Mesendoderm (in vitro differentiated cells): ENCODE results near the gene PLB1.

Experiments
- DNase-seq: peaks from one replicate; pipeline ENCODE4 v3.0.0; 2013
- H2AK5ac ChIP-seq: 2 replicates; pipeline ENCODE4 v1.6.1; 2013; ENCODE audit warnings: low read length, inconsistent platforms
- H2BK120ac ChIP-seq: 2 replicates; pipeline ENCODE4 v1.6.1; 2013; ENCODE audit warnings: low read depth, mild to moderate bottlenecking, low read length, moderate library complexity, mixed read lengths
- H2BK15ac ChIP-seq: replicated peaks from 2 replicates; pipeline ENCODE4 v1.6.1; 2013; ENCODE audit warnings: low read depth, mild to moderate bottlenecking, moderate library complexity
- H2BK5ac ChIP-seq: 2 replicates; pipeline ENCODE4 v1.6.1; 2013; ENCODE audit warnings: low read length, inconsistent platforms
- H3K18ac ChIP-seq: 2 replicates; pipeline ENCODE4 v1.6.1; 2013; ENCODE audit warnings: mild to moderate bottlenecking, low read length, mixed read lengths
- H3K23ac ChIP-seq: one replicate; pipeline ENCODE4 v1.6.1; 2013; ENCODE audit warnings: low read length
- H3K27ac ChIP-seq: 2 replicates; pipeline ENCODE4 v1.5.1; 2013; ENCODE audit warnings: low read depth, mild to moderate bottlenecking, inconsistent platforms, low read length, moderate library complexity
- H3K27me3 ChIP-seq: 2 replicates; pipeline ENCODE4 v1.6.1; 2013; ENCODE audit warnings: low read length, control low read depth, mild to moderate bottlenecking, inconsistent platforms; ENCODE audit not compliant: insufficient read depth, poor library complexity
- H3K36me3 ChIP-seq: 2 replicates; pipeline ENCODE4 v1.6.1; 2013; ENCODE audit warnings: low read length, inconsistent platforms; ENCODE audit not compliant: control insufficient read depth, insufficient read depth
- H3K4ac ChIP-seq: one replicate; pipeline ENCODE4 v1.6.1; 2013; ENCODE audit warnings: low read depth, mild to moderate bottlenecking, low read length, moderate library complexity
- H3K4me1 ChIP-seq: 2 replicates; pipeline ENCODE4 v1.6.1; 2013; ENCODE audit warnings: low read depth, low read length, inconsistent platforms; ENCODE audit not compliant: control insufficient read depth
- H3K4me2 ChIP-seq: 2 replicates; pipeline ENCODE4 v1.6.1; 2013; ENCODE audit warnings: low read length
- H3K4me3 ChIP-seq: 2 replicates; pipeline ENCODE4 v1.5.1; 2013; ENCODE audit warnings: mild to moderate bottlenecking, low read length
- H3K56ac ChIP-seq: one replicate; pipeline ENCODE4 v1.6.1; 2013; ENCODE audit warnings: low read length
- H3K79me1 ChIP-seq: 2 replicates; pipeline ENCODE4 v1.6.1; 2013; ENCODE audit warnings: low read length, inconsistent platforms
- H3K79me2 ChIP-seq: 2 replicates; pipeline ENCODE4 v1.6.1; 2013; ENCODE audit warnings: mild to moderate bottlenecking, low read length; ENCODE audit not compliant: control insufficient read depth, insufficient read depth
- H3K9ac ChIP-seq: 2 replicates; pipeline ENCODE4 v1.6.1; 2013; ENCODE audit warnings: low read length, inconsistent platforms
- H4K5ac ChIP-seq: one replicate; pipeline ENCODE4 v1.6.1; 2013; ENCODE audit warnings: low read length
- H4K8ac ChIP-seq: one replicate; pipeline ENCODE4 v1.6.1; 2013; ENCODE audit warnings: low read depth, mild to moderate bottlenecking, control low read depth, low read length, moderate library complexity
- WGBS: extraction: QIAGEN DNeasy Blood & Tissue Kit; methylation state at CpG from one replicate; pipeline ENCODE4 v1.1.7; 2013; ENCODE audit warnings: low lambda C conversion rate, missing lambda C conversion rate; ENCODE audit not compliant: insufficient coverage; ENCODE audit errors: extremely low coverage; 5-methylcytosine and 5-hydroxymethylcytosine counted together

PLB1 gene

GRCh38 chr2:28604284-28604843 is 108.5 kb downstream of the PLB1 start:
- H3K4me3 ChIP-seq: no peak overlapping the region
- no peak overlapping the region for H4K5ac ChIP-seq
- H2BK15ac ChIP-seq: no peak overlapping the region
- no peak overlapping the region for H2AK5ac ChIP-seq
- H2BK5ac ChIP-seq: no peak overlapping the region
- H3K4me2 ChIP-seq: no peak overlapping the region
- H3K23ac ChIP-seq: no peak overlapping the region
- H3K4me1 ChIP-seq: no peaks in the 10 kb centered on the region
- H2BK120ac ChIP-seq: no peak overlapping the region
- H3K79me1 ChIP-seq: no peaks in the 10 kb centered on the region
- DNase-seq: no peak
- no peak overlapping the region for H3K4ac ChIP-seq
- no peak overlapping the region for H3K18ac ChIP-seq
- no peaks in the 10 kb centered on the region for H3K27me3 ChIP-seq
- H3K27ac ChIP-seq: no peak overlapping the region
- no peak overlapping the region for H3K9ac ChIP-seq
- H3K36me3 ChIP-seq: no peaks in the 10 kb centered on the region
- no peaks in the 10 kb centered on the region for H3K79me2 ChIP-seq
- no peak overlapping the region for H4K8ac ChIP-seq
- no peak overlapping the region for H3K56ac ChIP-seq
- no CpG with 5 or more reads among the region's 9 CpGs for WGBS

- Histone ChIP-seq H3K4me3 (no peak overlapping the region), H3K4ac (no peak overlapping the region), H3K27ac (no peak overlapping the region), H4K8ac (no peak overlapping the region), H3K79me2 (no peaks in the 10 kb centered on the region), H3K4me2 (no peak overlapping the region), H2BK120ac (no peak overlapping the region), H3K79me1 (no peaks in the 10 kb centered on the region), H3K18ac (no peak overlapping the region), H3K9ac (peak overlapping the region; percentile 33), H3K36me3 (no peaks in the 10 kb centered on the region), H3K56ac (peak overlapping the region; percentile 67), H2BK5ac (peak overlapping the region; percentile 11), H3K4me1 (no peaks in the 10 kb centered on the region), H2BK15ac (no peak overlapping the region), H4K5ac (peak overlapping the region; percentile 73), H2AK5ac (no peak overlapping the region), H3K23ac (peak overlapping the region; percentile 57), H3K27me3 (no peaks in the 10 kb centered on the region)
- DNase-seq: peak; percentile 98
- WGBS: no CpG with 5 or more reads among the region's 5 CpGs
Observed at GRCh38 chr2:28606986-28607441, 111.2 kb downstream of the PLB1 start.

- Histone ChIP-seq H3K36me3 (no peaks in the 10 kb centered on the region), H3K56ac (no peak overlapping the region), H3K9ac (no peak overlapping the region), H3K4me1 (no peaks in the 10 kb centered on the region), H3K27ac (no peak overlapping the region), H3K18ac (no peak overlapping the region), H3K4me2 (no peak overlapping the region), H3K4me3 (no peak overlapping the region), H2BK15ac (no peak overlapping the region), H3K79me2 (no peaks in the 10 kb centered on the region), H2BK120ac (no peak overlapping the region), H3K27me3 (no peaks in the 10 kb centered on the region), H4K8ac (no peak overlapping the region), H2BK5ac (no peak overlapping the region), H3K23ac (no peak overlapping the region), H4K5ac (no peak overlapping the region), H3K4ac (no peak overlapping the region), H3K79me1 (no peaks in the 10 kb centered on the region), H2AK5ac (no peak overlapping the region)
- DNase-seq: no peak
- WGBS: no CpG with 5 or more reads among the region's 8 CpGs
Observed at GRCh38 chr2:28607730-28608499, 112.1 kb downstream of the PLB1 start.

GRCh38 chr2:28608500-28609424 is 112.9 kb downstream of the PLB1 start:
- Histone ChIP-seq H3K4ac (no peak overlapping the region), H3K56ac (no peak overlapping the region), H3K4me3 (no peak overlapping the region), H3K18ac (no peak overlapping the region), H3K23ac (no peak overlapping the region), H3K36me3 (no peaks in the 10 kb centered on the region), H3K27ac (no peak overlapping the region), H3K27me3 (no peaks in the 10 kb centered on the region), H3K79me1 (no peaks in the 10 kb centered on the region), H2AK5ac (no peak overlapping the region), H2BK15ac (no peak overlapping the region), H3K79me2 (no peaks in the 10 kb centered on the region), H2BK120ac (no peak overlapping the region), H3K4me2 (no peak overlapping the region), H4K5ac (no peak overlapping the region), H4K8ac (no peak overlapping the region), H3K4me1 (no peaks in the 10 kb centered on the region), H2BK5ac (no peak overlapping the region), H3K9ac (no peak overlapping the region)
- no peak for DNase-seq
- no CpG with 5 or more reads among the region's 7 CpGs for WGBS

- H2BK5ac ChIP-seq: no peak overlapping the region
- no CpG with 5 or more reads among the region's 8 CpGs for WGBS
Observed at GRCh38 chr2:28610583-28611201, 114.8 kb downstream of the PLB1 start.

More at GRCh38 chr2:28610583-28611201, 114.8 kb downstream of the PLB1 start:
- H2BK15ac ChIP-seq: no peak overlapping the region
- H3K9ac ChIP-seq: no peak overlapping the region
- H3K36me3 ChIP-seq: no peaks in the 10 kb centered on the region
- H3K27ac ChIP-seq: no peak overlapping the region
- no peak overlapping the region for H3K56ac ChIP-seq
- no peak overlapping the region for H4K8ac ChIP-seq
- no peak overlapping the region for H3K23ac ChIP-seq
- DNase-seq: peak; percentile 65
- H2BK120ac ChIP-seq: no peak overlapping the region
- H3K18ac ChIP-seq: no peak overlapping the region
- no peak overlapping the region for H4K5ac ChIP-seq
- H3K27me3 ChIP-seq: no peaks in the 10 kb centered on the region
- no peaks in the 10 kb centered on the region for H3K79me1 ChIP-seq
- H3K79me2 ChIP-seq: no peaks in the 10 kb centered on the region
- no peaks in the 10 kb centered on the region for H3K4me1 ChIP-seq
- H3K4me3 ChIP-seq: no peak overlapping the region
- H2AK5ac ChIP-seq: no peak overlapping the region
- no peak overlapping the region for H3K4me2 ChIP-seq
- H3K4ac ChIP-seq: no peak overlapping the region
